ENCODE data around the gene CD84. TPM values are rescaled to one million over a fixed set of nuclear protein-coding genes. Genes with fewer than 3 reads are reported as not detected.
"Not testable (repeated sequence)": the region's sequence is repeated elsewhere in the genome, so short reads cannot be mapped to it uniquely, and the experiment has no call there.

Gene CD84
- polyA plus RNA-seq (ENCODE audit: insufficient read length in 3 of 3) = 1 to 10 TPM in 2 of 3 donors, under 1 TPM in 1; 0.98 to 1.9 (median 1.2) TPM

- no peak for DNase-seq (ENCODE audit: low read depth in 3 of 3, low spot score in 2 of 3)
Observed at GRCh38 chr1:160579216-160579701, at the start of gene CD84. Gene CD84 (minus strand): TSS chr1:160579496. CDS start chr1:160579437, 59 bp downstream.

- DNase-seq (ENCODE audit: low read depth in 3 of 3, low spot score in 2 of 3) = no peak
Observed at GRCh38 chr1:160628799-160629263, 49.5 kb upstream of the CD84 start.

GRCh38 chr1:160627677-160628289 is 48.5 kb upstream of the CD84 start:
- DNase-seq (ENCODE audit: low read depth in 3 of 3, low spot score in 2 of 3) = not testable (repeated sequence)

GRCh38 chr1:160626509-160627342 is 47.4 kb upstream of the CD84 start:
- DNase-seq (ENCODE audit: low read depth in 3 of 3, low spot score in 2 of 3) = no peak

GRCh38 chr1:160625725-160626498 is 46.6 kb upstream of the CD84 start:
- no peak for DNase-seq (ENCODE audit: low read depth in 3 of 3, low spot score in 2 of 3)

- no peak for DNase-seq (ENCODE audit: low read depth in 3 of 3, low spot score in 2 of 3)
Observed at GRCh38 chr1:160625321-160625720, 46.0 kb upstream of the CD84 start.

- no peak for DNase-seq (ENCODE audit: low read depth in 3 of 3, low spot score in 2 of 3)
Observed at GRCh38 chr1:160624464-160624863, 45.2 kb upstream of the CD84 start.

- no peak for DNase-seq (ENCODE audit: low read depth in 3 of 3, low spot score in 2 of 3)
Observed at GRCh38 chr1:160623862-160624261, 44.6 kb upstream of the CD84 start.

- no peak for DNase-seq (ENCODE audit: low read depth in 3 of 3, low spot score in 2 of 3)
Observed at GRCh38 chr1:160623227-160623633, 43.9 kb upstream of the CD84 start.

- no peak for DNase-seq (ENCODE audit: low read depth in 3 of 3, low spot score in 2 of 3)
Observed at GRCh38 chr1:160622501-160623226, 43.4 kb upstream of the CD84 start.

GRCh38 chr1:160621633-160622413 is 42.5 kb upstream of the CD84 start:
- DNase-seq (ENCODE audit: low read depth in 3 of 3, low spot score in 2 of 3) = no peak

- no peak for DNase-seq (ENCODE audit: low read depth in 3 of 3, low spot score in 2 of 3)
Observed at GRCh38 chr1:160620942-160621632, 41.8 kb upstream of the CD84 start.

- no peak for DNase-seq (ENCODE audit: low read depth in 3 of 3, low spot score in 2 of 3)
Observed at GRCh38 chr1:160619742-160620277, 40.5 kb upstream of the CD84 start.

GRCh38 chr1:160618763-160619274 is 39.5 kb upstream of the CD84 start:
- no peak for DNase-seq (ENCODE audit: low read depth in 3 of 3, low spot score in 2 of 3)

- no peak for DNase-seq (ENCODE audit: low read depth in 3 of 3, low spot score in 2 of 3)
Observed at GRCh38 chr1:160618327-160618726, 39.0 kb upstream of the CD84 start.

- no peak for DNase-seq (ENCODE audit: low read depth in 3 of 3, low spot score in 2 of 3)
Observed at GRCh38 chr1:160615660-160616059, 36.4 kb upstream of the CD84 start.

GRCh38 chr1:160614410-160614809 is 35.1 kb upstream of the CD84 start:
- DNase-seq (ENCODE audit: low read depth in 3 of 3, low spot score in 2 of 3) = no peak

- no peak for DNase-seq (ENCODE audit: low read depth in 3 of 3, low spot score in 2 of 3)
Observed at GRCh38 chr1:160612613-160613218, 33.4 kb upstream of the CD84 start.

Data from right renal cortex interstitium (tissue), 3 donors.